Mesendoderm (in vitro differentiated cells): Measurements from ENCODE around the gene SSBP2.

Experiments
- DNase-seq: peaks from one replicate; pipeline ENCODE4 v3.0.0; 2013
- H2AK5ac ChIP-seq: 2 replicates; pipeline ENCODE4 v1.6.1; 2013; ENCODE audit warnings: low read length, inconsistent platforms
- H2BK120ac ChIP-seq: 2 replicates; pipeline ENCODE4 v1.6.1; 2013; ENCODE audit warnings: low read depth, mild to moderate bottlenecking, low read length, moderate library complexity, mixed read lengths
- H2BK15ac ChIP-seq: replicated peaks from 2 replicates; pipeline ENCODE4 v1.6.1; 2013; ENCODE audit warnings: low read depth, mild to moderate bottlenecking, moderate library complexity
- H2BK5ac ChIP-seq: 2 replicates; pipeline ENCODE4 v1.6.1; 2013; ENCODE audit warnings: low read length, inconsistent platforms
- H3K18ac ChIP-seq: 2 replicates; pipeline ENCODE4 v1.6.1; 2013; ENCODE audit warnings: mild to moderate bottlenecking, low read length, mixed read lengths
- H3K23ac ChIP-seq: one replicate; pipeline ENCODE4 v1.6.1; 2013; ENCODE audit warnings: low read length
- H3K27ac ChIP-seq: 2 replicates; pipeline ENCODE4 v1.5.1; 2013; ENCODE audit warnings: low read depth, mild to moderate bottlenecking, inconsistent platforms, low read length, moderate library complexity
- H3K27me3 ChIP-seq: 2 replicates; pipeline ENCODE4 v1.6.1; 2013; ENCODE audit warnings: low read length, control low read depth, mild to moderate bottlenecking, inconsistent platforms; ENCODE audit not compliant: insufficient read depth, poor library complexity
- H3K36me3 ChIP-seq: 2 replicates; pipeline ENCODE4 v1.6.1; 2013; ENCODE audit warnings: low read length, inconsistent platforms; ENCODE audit not compliant: control insufficient read depth, insufficient read depth
- H3K4ac ChIP-seq: one replicate; pipeline ENCODE4 v1.6.1; 2013; ENCODE audit warnings: low read depth, mild to moderate bottlenecking, low read length, moderate library complexity
- H3K4me1 ChIP-seq: 2 replicates; pipeline ENCODE4 v1.6.1; 2013; ENCODE audit warnings: low read depth, low read length, inconsistent platforms; ENCODE audit not compliant: control insufficient read depth
- H3K4me2 ChIP-seq: 2 replicates; pipeline ENCODE4 v1.6.1; 2013; ENCODE audit warnings: low read length
- H3K4me3 ChIP-seq: 2 replicates; pipeline ENCODE4 v1.5.1; 2013; ENCODE audit warnings: mild to moderate bottlenecking, low read length
- H3K56ac ChIP-seq: one replicate; pipeline ENCODE4 v1.6.1; 2013; ENCODE audit warnings: low read length
- H3K79me1 ChIP-seq: 2 replicates; pipeline ENCODE4 v1.6.1; 2013; ENCODE audit warnings: low read length, inconsistent platforms
- H3K79me2 ChIP-seq: 2 replicates; pipeline ENCODE4 v1.6.1; 2013; ENCODE audit warnings: mild to moderate bottlenecking, low read length; ENCODE audit not compliant: control insufficient read depth, insufficient read depth
- H3K9ac ChIP-seq: 2 replicates; pipeline ENCODE4 v1.6.1; 2013; ENCODE audit warnings: low read length, inconsistent platforms
- H4K5ac ChIP-seq: one replicate; pipeline ENCODE4 v1.6.1; 2013; ENCODE audit warnings: low read length
- H4K8ac ChIP-seq: one replicate; pipeline ENCODE4 v1.6.1; 2013; ENCODE audit warnings: low read depth, mild to moderate bottlenecking, control low read depth, low read length, moderate library complexity
- WGBS: extraction: QIAGEN DNeasy Blood & Tissue Kit; methylation state at CpG from one replicate; pipeline ENCODE4 v1.1.7; 2013; ENCODE audit warnings: low lambda C conversion rate, missing lambda C conversion rate; ENCODE audit not compliant: insufficient coverage; ENCODE audit errors: extremely low coverage; 5-methylcytosine and 5-hydroxymethylcytosine counted together

The SSBP2 gene

GRCh38 chr5:81773574-81773973 lies 22.7 kb upstream of the SSBP2 start:
- Histone ChIP-seq H3K4me3 (no peak overlapping the region), H3K27me3 (no peaks in the 10 kb centered on the region), H3K23ac (no peak overlapping the region), H3K36me3 (no peaks in the 10 kb centered on the region), H4K8ac (no peak overlapping the region), H2BK15ac (no peak overlapping the region), H3K56ac (no peak overlapping the region), H3K79me2 (no peaks in the 10 kb centered on the region), H2BK120ac (no peak overlapping the region), H2BK5ac (no peak overlapping the region), H3K4me2 (no peak overlapping the region), H3K27ac (no peak overlapping the region), H4K5ac (no peak overlapping the region), H3K18ac (no peak overlapping the region), H3K4ac (no peak overlapping the region), H3K79me1 (no peaks in the 10 kb centered on the region), H2AK5ac (no peak overlapping the region), H3K9ac (no peak overlapping the region), H3K4me1 (no peaks in the 10 kb centered on the region)
- no peak for DNase-seq
- no CpG with 5 or more reads among the region's 7 CpGs for WGBS

- Histone ChIP-seq H3K79me2 (no peaks in the 10 kb centered on the region), H3K4me1 (no peaks in the 10 kb centered on the region), H2BK15ac (no peak overlapping the region), H3K4me2 (no peak overlapping the region), H3K4ac (no peak overlapping the region), H3K9ac (no peak overlapping the region), H3K23ac (no peak overlapping the region), H4K5ac (no peak overlapping the region), H3K27me3 (no peaks in the 10 kb centered on the region), H3K18ac (no peak overlapping the region), H3K36me3 (no peaks in the 10 kb centered on the region), H2BK5ac (no peak overlapping the region), H2AK5ac (no peak overlapping the region), H3K4me3 (no peak overlapping the region), H4K8ac (no peak overlapping the region), H3K56ac (no peak overlapping the region), H3K79me1 (no peaks in the 10 kb centered on the region), H2BK120ac (no peak overlapping the region), H3K27ac (no peak overlapping the region)
- DNase-seq, result no peak
- WGBS, result no CpG with 5 or more reads among the region's 3 CpGs
Observed at GRCh38 chr5:81773161-81773560, 22.3 kb upstream of the SSBP2 start.

GRCh38 chr5:81772488-81772887 lies 21.6 kb upstream of the SSBP2 start:
- no peak overlapping the region for H3K27ac ChIP-seq
- H3K4me3 ChIP-seq, result no peak overlapping the region
- no peaks in the 10 kb centered on the region for H3K36me3 ChIP-seq
- H3K4me2 ChIP-seq, result no peak overlapping the region
- no peak overlapping the region for H4K5ac ChIP-seq
- no peak overlapping the region for H3K18ac ChIP-seq
- no peak overlapping the region for H3K9ac ChIP-seq
- no peak overlapping the region for H3K23ac ChIP-seq
- no peak overlapping the region for H2BK120ac ChIP-seq
- H3K79me2 ChIP-seq, result no peaks in the 10 kb centered on the region
- no CpG with 5 or more reads among the region's 5 CpGs for WGBS
- H2BK5ac ChIP-seq, result no peak overlapping the region
- H3K79me1 ChIP-seq, result no peaks in the 10 kb centered on the region
- no peaks in the 10 kb centered on the region for H3K27me3 ChIP-seq
- H4K8ac ChIP-seq, result no peak overlapping the region
- no peaks in the 10 kb centered on the region for H3K4me1 ChIP-seq
- no peak overlapping the region for H2AK5ac ChIP-seq
- no peak overlapping the region for H2BK15ac ChIP-seq
- no peak overlapping the region for H3K4ac ChIP-seq
- no peak overlapping the region for H3K56ac ChIP-seq
- DNase-seq, result no peak

GRCh38 chr5:81768935-81769452 lies 18.1 kb upstream of the SSBP2 start:
- H3K23ac ChIP-seq, result no peak overlapping the region
- no peak overlapping the region for H3K4ac ChIP-seq
- no peak overlapping the region for H4K8ac ChIP-seq
- H3K18ac ChIP-seq, result no peak overlapping the region
- H3K79me2 ChIP-seq, result no peaks in the 10 kb centered on the region
- H3K9ac ChIP-seq, result no peak overlapping the region
- no CpG with 5 or more reads among the region's 2 CpGs for WGBS
- no peak overlapping the region for H3K4me3 ChIP-seq
- no peak overlapping the region for H2AK5ac ChIP-seq
- H4K5ac ChIP-seq, result no peak overlapping the region
- H3K56ac ChIP-seq, result no peak overlapping the region
- no peaks in the 10 kb centered on the region for H3K4me1 ChIP-seq
- no peak overlapping the region for H2BK120ac ChIP-seq
- no peak overlapping the region for H2BK5ac ChIP-seq
- H3K4me2 ChIP-seq, result no peak overlapping the region
- no peaks in the 10 kb centered on the region for H3K27me3 ChIP-seq
- no peaks in the 10 kb centered on the region for H3K36me3 ChIP-seq
- no peak overlapping the region for H3K27ac ChIP-seq
- H2BK15ac ChIP-seq, result no peak overlapping the region
- no peaks in the 10 kb centered on the region for H3K79me1 ChIP-seq
- DNase-seq, result no peak

GRCh38 chr5:81767938-81768337 lies 17.0 kb upstream of the SSBP2 start:
- Histone ChIP-seq H3K56ac (no peak overlapping the region), H4K8ac (no peak overlapping the region), H3K4ac (no peak overlapping the region), H3K18ac (no peak overlapping the region), H3K9ac (no peak overlapping the region), H3K27me3 (no peaks in the 10 kb centered on the region), H3K27ac (no peak overlapping the region), H3K79me1 (no peaks in the 10 kb centered on the region), H3K79me2 (no peaks in the 10 kb centered on the region), H2BK5ac (no peak overlapping the region), H2BK120ac (no peak overlapping the region), H3K23ac (no peak overlapping the region), H2AK5ac (no peak overlapping the region), H3K4me3 (no peak overlapping the region), H3K36me3 (no peaks in the 10 kb centered on the region), H3K4me1 (no peaks in the 10 kb centered on the region), H3K4me2 (no peak overlapping the region), H2BK15ac (no peak overlapping the region), H4K5ac (no peak overlapping the region)
- no CpG with 5 or more reads among the region's 2 CpGs for WGBS
- no peak for DNase-seq

- WGBS, result no CpG with 5 or more reads among the region's 8 CpGs
- Histone ChIP-seq H2AK5ac (no peak overlapping the region), H3K79me1 (no peaks in the 10 kb centered on the region), H3K4me3 (no peak overlapping the region), H4K5ac (no peak overlapping the region), H3K36me3 (no peaks in the 10 kb centered on the region), H3K18ac (no peak overlapping the region), H4K8ac (no peak overlapping the region), H3K9ac (no peak overlapping the region), H3K27me3 (no peaks in the 10 kb centered on the region), H2BK120ac (no peak overlapping the region), H3K23ac (no peak overlapping the region), H3K4me1 (no peaks in the 10 kb centered on the region), H3K4me2 (no peak overlapping the region), H3K56ac (no peak overlapping the region), H3K79me2 (no peaks in the 10 kb centered on the region), H2BK5ac (no peak overlapping the region), H3K4ac (no peak overlapping the region), H2BK15ac (no peak overlapping the region), H3K27ac (no peak overlapping the region)
- no peak for DNase-seq
Observed at GRCh38 chr5:81767097-81767496, 16.2 kb upstream of the SSBP2 start.
